K562 (cell line): ENCODE measurements around the gene TMEM63A. TPM values are rescaled to one million over a fixed set of nuclear protein-coding genes. Genes with fewer than 3 reads are reported as not detected.
A peak's percentile ranks its signal among the peaks of the same experiment; 100 is the strongest.

Source experiments
- AFF1 ChIP-seq, 2 experiments: fragments of 450-650 bp; IDR thresholded peaks; 2 replicates each; pipeline ENCODE4 v1.6.1; 2018; ENCODE audit warnings: mild to moderate bottlenecking in 2 of 2, low read depth in 1 of 2; ENCODE audit not compliant: partially characterized antibody in 2 of 2
- ATF2 ChIP-seq: sonication (generic); formaldehyde crosslinking; IDR thresholded peaks from 2 replicates; pipeline ENCODE4 v1.8.1; 2022; ENCODE audit warnings: missing genetic modification reagents
- BRD9 ChIP-seq: fragments of 450-650 bp; IDR thresholded peaks from 2 replicates; pipeline ENCODE4 v1.6.1; 2018; ENCODE audit warnings: low read depth; ENCODE audit not compliant: partially characterized antibody
- EHMT2 ChIP-seq: fragments of 450-650 bp; IDR thresholded peaks from 2 replicates; pipeline ENCODE4 v1.6.1; 2018; ENCODE audit warnings: antibody characterized with exemption
- HDAC6 ChIP-seq: IDR thresholded peaks from 2 replicates; pipeline ENCODE4 v1.6.1; 2012; ENCODE audit warnings: low read depth, mild to moderate bottlenecking, control low read depth, inconsistent platforms, low read length, moderate library complexity
- IFI16 ChIP-seq: fragments of 250-450 bp; sonication (Bioruptor Pico); IDR thresholded peaks from 2 replicates; pipeline ENCODE4 v2.1.2; 2022; ENCODE audit warnings: mild to moderate bottlenecking, inconsistent platforms
- MAZ ChIP-seq, 2 experiments: fragments of 450-650 bp in 1 of 2; sonication (generic) in 1 of 2; formaldehyde crosslinking; IDR thresholded peaks in 1 of 2; conservative IDR thresholded peaks in 1 of 2; 2 replicates each; pipeline versions ENCODE4 v1.4.0 to v1.5.0; 2020; ENCODE audit warnings: mild to moderate bottlenecking in 1 of 2, missing genetic modification reagents in 1 of 2
- RREB1 ChIP-seq: fragments of 250-450 bp; sonication (Bioruptor Pico); IDR thresholded peaks from 2 replicates; pipeline ENCODE4 v1.4.0; 2020
- THAP7 ChIP-seq: fragments of 250-450 bp; sonication (Bioruptor Pico); IDR thresholded peaks from 2 replicates; pipeline ENCODE4 v1.5.0; 2021
- ZBTB1 ChIP-seq: sonication (generic); formaldehyde crosslinking; IDR thresholded peaks from 2 replicates; pipeline ENCODE4 v1.8.1; 2023; ENCODE audit warnings: missing genetic modification reagents, low read depth, mild to moderate bottlenecking, borderline replicate concordance
- ZFPM2 ChIP-seq: fragments of 250-450 bp; sonication (Bioruptor Pico); IDR thresholded peaks from 2 replicates; pipeline ENCODE4 v1.5.1; 2022; ENCODE audit warnings: mild to moderate bottlenecking
- polyA plus RNA-seq, 8 experiments: library from polyadenylated mRNA; depleted of rRNA in 4 of 8; stranded (reverse) in 5 of 8; unstranded in 3 of 8; fragments of >200 nt; fragmentation: Nextera tagmentation in 2 of 8; fragmentation: Illumina TruSeq in 1 of 8; extraction: Ambion mirVana in 2 of 8; extraction: Trizol in 1 of 8; gene quantifications; 2 replicates each; pipeline versions ENCODE4 v1.2.1 to v1.2.3, GENCODE V29; 2011 to 2014; ENCODE audit warnings: inconsistent platforms in 1 of 8, missing spikeins in 1 of 8
- total RNA-seq, 7 experiments: library from RNA; depleted of rRNA in 6 of 7; stranded (reverse); fragments of >200 nt in 6 of 7; fragmentation: Illumina TruSeq in 2 of 7; extraction: Trizol in 2 of 7; gene quantifications; 2 replicates each; pipeline versions ENCODE4 v1.2.1 to v1.2.3, GENCODE V29; 2011 to 2021; ENCODE audit warnings: low replicate concordance in 1 of 7

Gene TMEM63A
- total and polyA plus RNA-seq, 9 of the 15 experiments (the other 6 are each of a cell fraction or from before 2014, with no cell fraction given) = 2.0 to 54.6 (median 17.5) TPM

- TF ChIP-seq ZBTB1 (CRISPR knock-in tag) = no peak
- TF ChIP-seq ATF2 (CRISPR knock-in tag) = no peak
- no peak for TF ChIP-seq ZFPM2 (CRISPR knock-in tag)
- TF ChIP-seq MAZ (CRISPR knock-in tag; conservative IDR thresholded peaks at IDR 0.05 in 1 of 2, IDR thresholded peaks at IDR 0.05 in 1 of 2) = peak; percentile 51 to 93; a peak in 3 of 4 replicates
- no peak for TF ChIP-seq THAP7 (CRISPR knock-in tag)
- no peak for TF ChIP-seq HDAC6
- peak; percentile 78; the same call in 1 of the 2 replicates for TF ChIP-seq EHMT2
- TF ChIP-seq AFF1 (IDR thresholded peaks at IDR 0.05; ENCODE audit: low read depth in 1 of 2, partially characterized antibody in 2 of 2) = peak in 1 of 2 experiments; percentile 93
- TF ChIP-seq IFI16 (CRISPR knock-in tag) = peak; percentile 53; the same call in 1 of the 2 replicates
- TF ChIP-seq BRD9 = peak; percentile 99
- peak; percentile 88 for TF ChIP-seq RREB1
Measured at GRCh38 chr1:225928186-225929175, 46.3 kb upstream of the TMEM63A start (continued).
